ENCODE measurements around the gene LTB4R.
"Not testable (repeated sequence)": the region's sequence is repeated elsewhere in the genome, so short reads cannot be mapped to it uniquely, and the experiment has no call there.

The LTB4R gene

GRCh38 chr14:24348186-24348585, 36.9 kb downstream of the LTB4R start:
- no peak for DNase-seq

GRCh38 chr14:24349742-24350141, 38.4 kb downstream of the LTB4R start:
- DNase-seq, result no peak

- no peak for DNase-seq
Observed at GRCh38 chr14:24351517-24351916, 40.2 kb downstream of the LTB4R start.

GRCh38 chr14:24353559-24354481, 42.5 kb downstream of the LTB4R start:
- DNase-seq, result no peak

- not testable (repeated sequence) for DNase-seq
Observed at GRCh38 chr14:24354482-24354825, 43.2 kb downstream of the LTB4R start.

GRCh38 chr14:24355009-24355408, 43.7 kb downstream of the LTB4R start:
- DNase-seq, result no peak

GRCh38 chr14:24356208-24356607, 44.9 kb downstream of the LTB4R start:
- no peak for DNase-seq

GRCh38 chr14:24360281-24360680, 49.0 kb downstream of the LTB4R start:
- DNase-seq, result no peak

- DNase-seq, result no peak
Observed at GRCh38 chr14:24361326-24361725, 50.0 kb downstream of the LTB4R start.

- DNase-seq, result no peak
Observed at GRCh38 chr14:24362241-24362960, 51.1 kb downstream of the LTB4R start.

- no peak for DNase-seq
Observed at GRCh38 chr14:24363401-24363800, 52.1 kb downstream of the LTB4R start.

- no peak for DNase-seq
Observed at GRCh38 chr14:24364841-24365240, 53.5 kb downstream of the LTB4R start.

- DNase-seq, result peak; percentile 81 to 88
Observed at GRCh38 chr14:24365600-24366412, 54.5 kb downstream of the LTB4R start.

- DNase-seq, result no peak
Observed at GRCh38 chr14:24366413-24366720, 55.1 kb downstream of the LTB4R start.

- no peak for DNase-seq
Observed at GRCh38 chr14:24366721-24367513, 55.6 kb downstream of the LTB4R start.

Measured in AML-193 (cell line).